ENCODE results near the gene LEF1. TPM values are rescaled to one million over a fixed set of nuclear protein-coding genes. Genes with fewer than 3 reads are reported as not detected.

LEF1 gene
- polyA plus RNA-seq (2013, experiment 1 of 2; ENCODE audit: insufficient read length) = 2.4 TPM
- 1.0 TPM for polyA plus RNA-seq (2013, experiment 2 of 2; ENCODE audit: insufficient read length)

- DNase-seq = peak; percentile 30
Observed at GRCh38 chr4:108168671-108169523, at the start of gene LEF1. Gene LEF1 (minus strand): TSS chr4:108168932. CDS start chr4:108167767, 1,165 bp downstream.

GRCh38 chr4:108216510-108216909 lies 47.8 kb upstream of the LEF1 start:
- DNase-seq = no peak

- DNase-seq = no peak
Observed at GRCh38 chr4:108215055-108215454, 46.3 kb upstream of the LEF1 start.

- no peak for DNase-seq
Observed at GRCh38 chr4:108213723-108214122, 45.0 kb upstream of the LEF1 start.

- DNase-seq = no peak
Observed at GRCh38 chr4:108213308-108213707, 44.6 kb upstream of the LEF1 start.

- DNase-seq = peak; percentile 30
Observed at GRCh38 chr4:108210989-108211835, 42.5 kb upstream of the LEF1 start.

- no peak for DNase-seq
Observed at GRCh38 chr4:108209489-108209888, 40.8 kb upstream of the LEF1 start.

- no peak for DNase-seq
Observed at GRCh38 chr4:108205859-108206258, 37.1 kb upstream of the LEF1 start.

GRCh38 chr4:108204518-108204917 lies 35.8 kb upstream of the LEF1 start:
- DNase-seq = no peak

- DNase-seq = no peak
Observed at GRCh38 chr4:108203377-108203776, 34.6 kb upstream of the LEF1 start.

GRCh38 chr4:108201774-108202173 lies 33.0 kb upstream of the LEF1 start:
- no peak for DNase-seq

- no peak for DNase-seq
Observed at GRCh38 chr4:108199881-108200280, 31.1 kb upstream of the LEF1 start.

- peak; percentile 48 for DNase-seq
Observed at GRCh38 chr4:108193886-108194672, 25.3 kb upstream of the LEF1 start.

- DNase-seq = no peak
Observed at GRCh38 chr4:108192935-108193334, 24.2 kb upstream of the LEF1 start.

- no peak for DNase-seq
Observed at GRCh38 chr4:108192056-108192455, 23.3 kb upstream of the LEF1 start.

- DNase-seq = no peak
Observed at GRCh38 chr4:108191269-108191914, 22.7 kb upstream of the LEF1 start.

- DNase-seq = no peak
Observed at GRCh38 chr4:108188770-108189169, 20.0 kb upstream of the LEF1 start.

GRCh38 chr4:108185252-108185651 lies 16.5 kb upstream of the LEF1 start:
- no peak for DNase-seq

- no peak for DNase-seq
Observed at GRCh38 chr4:108184453-108185049, 15.8 kb upstream of the LEF1 start.

GRCh38 chr4:108181704-108182103 lies 13.0 kb upstream of the LEF1 start:
- DNase-seq = no peak

- no peak for DNase-seq
Observed at GRCh38 chr4:108180513-108180912, 11.8 kb upstream of the LEF1 start.

- DNase-seq = no peak
Observed at GRCh38 chr4:108175966-108176365, 7.2 kb upstream of the LEF1 start.

All from fibroblast of skin of back (primary cell).